DOHH2 (cell line): ENCODE results near the gene FUT8.

Source experiments
- H3F3A ChIP-seq: fragments of 200-600 bp; sonication (generic), shearing (Covaris generic); 2 replicates; pipeline ENCODE4 v1.6.0; 2016; ENCODE audit warnings: antibody characterized with exemption, mild to moderate bottlenecking; ENCODE audit not compliant: control insufficient read depth, insufficient read depth
- H3K27ac ChIP-seq: fragments of 200-600 bp; sonication (generic); 2 replicates; pipeline ENCODE4 v1.5.1; 2014; ENCODE audit warnings: low read depth, mild to moderate bottlenecking, low read length, moderate library complexity
- H3K27me3 ChIP-seq: fragments of 200-600 bp; sonication (generic); 2 replicates; pipeline ENCODE4 v1.6.1; 2014; ENCODE audit warnings: mild to moderate bottlenecking, low read length, mixed read lengths; ENCODE audit not compliant: control insufficient read depth
- H3K36me3 ChIP-seq: fragments of 200-600 bp; sonication (generic); 2 replicates; pipeline ENCODE4 v1.6.1; 2014; ENCODE audit warnings: mild to moderate bottlenecking, low read length, moderate library complexity, mixed read lengths; ENCODE audit not compliant: control insufficient read depth
- H3K4me1 ChIP-seq: fragments of 200-600 bp; sonication (generic); 2 replicates; pipeline ENCODE4 v1.6.1; 2014; ENCODE audit warnings: mild to moderate bottlenecking, low read length, mixed read lengths; ENCODE audit not compliant: control insufficient read depth
- H3K4me2 ChIP-seq: fragments of 200-600 bp; sonication (generic); 2 replicates; pipeline ENCODE4 v1.6.0; 2014; ENCODE audit warnings: mild to moderate bottlenecking, low read length, moderate library complexity
- H3K4me3 ChIP-seq: fragments of 200-600 bp; sonication (generic); 2 replicates; pipeline ENCODE4 v1.5.1; 2014; ENCODE audit warnings: mild to moderate bottlenecking, low read length, mixed read lengths
- H3K79me2 ChIP-seq: fragments of 200-600 bp; sonication (generic); 2 replicates; pipeline ENCODE4 v1.6.1; 2014; ENCODE audit warnings: mild to moderate bottlenecking, low read length, mixed read lengths; ENCODE audit not compliant: control insufficient read depth
- H3K9me2 ChIP-seq: fragments of 200-600 bp; sonication (generic); replicated peaks from 2 replicates; pipeline ENCODE4 v1.6.1; 2014; ENCODE audit warnings: mild to moderate bottlenecking, low read length, mixed read lengths; ENCODE audit not compliant: control insufficient read depth
- H3K9me3 ChIP-seq: fragments of 200-600 bp; sonication (generic); 2 replicates; pipeline ENCODE4 v1.6.1; 2014; ENCODE audit warnings: antibody characterized with exemption, low read length, mixed read lengths; ENCODE audit not compliant: control insufficient read depth, insufficient read depth
- H4K20me1 ChIP-seq: fragments of 200-600 bp; sonication (generic); 2 replicates; pipeline ENCODE4 v1.6.0; 2014; ENCODE audit warnings: low read depth, mild to moderate bottlenecking, antibody characterized with exemption, low read length, moderate library complexity; ENCODE audit not compliant: control insufficient read depth, insufficient read depth
- EZH2phosphoT487 ChIP-seq: fragments of 200-600 bp; sonication (generic); IDR thresholded peaks from 2 replicates; pipeline ENCODE4 v1.6.1; 2017; ENCODE audit warnings: borderline replicate concordance, mild to moderate bottlenecking, antibody characterized with exemption, low read length, moderate library complexity, mixed read lengths
- TF ChIP-seq, protein P1 (sequence below): fragments of 200-600 bp; sonication (generic); IDR thresholded peaks from one replicate; pipeline ENCODE4 v1.5.1; 2014; ENCODE audit warnings: antibody characterized with exemption, mild to moderate bottlenecking, low read depth, low read length; ENCODE audit not compliant: poor library complexity, severe bottlenecking

Gene FUT8

GRCh38 chr14:65373671-65374039, 38.9 kb upstream of the FUT8 start:
- TF ChIP-seq, protein P1, sequence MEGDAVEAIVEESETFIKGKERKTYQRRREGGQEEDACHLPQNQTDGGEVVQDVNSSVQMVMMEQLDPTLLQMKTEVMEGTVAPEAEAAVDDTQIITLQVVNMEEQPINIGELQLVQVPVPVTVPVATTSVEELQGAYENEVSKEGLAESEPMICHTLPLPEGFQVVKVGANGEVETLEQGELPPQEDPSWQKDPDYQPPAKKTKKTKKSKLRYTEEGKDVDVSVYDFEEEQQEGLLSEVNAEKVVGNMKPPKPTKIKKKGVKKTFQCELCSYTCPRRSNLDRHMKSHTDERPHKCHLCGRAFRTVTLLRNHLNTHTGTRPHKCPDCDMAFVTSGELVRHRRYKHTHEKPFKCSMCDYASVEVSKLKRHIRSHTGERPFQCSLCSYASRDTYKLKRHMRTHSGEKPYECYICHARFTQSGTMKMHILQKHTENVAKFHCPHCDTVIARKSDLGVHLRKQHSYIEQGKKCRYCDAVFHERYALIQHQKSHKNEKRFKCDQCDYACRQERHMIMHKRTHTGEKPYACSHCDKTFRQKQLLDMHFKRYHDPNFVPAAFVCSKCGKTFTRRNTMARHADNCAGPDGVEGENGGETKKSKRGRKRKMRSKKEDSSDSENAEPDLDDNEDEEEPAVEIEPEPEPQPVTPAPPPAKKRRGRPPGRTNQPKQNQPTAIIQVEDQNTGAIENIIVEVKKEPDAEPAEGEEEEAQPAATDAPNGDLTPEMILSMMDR, result no peak
- no peak for TF ChIP-seq EZH2phosphoT487

GRCh38 chr14:65377576-65377975, 35.0 kb upstream of the FUT8 start:
- no peaks in the 10 kb centered on the region for H3K36me3 ChIP-seq
- peaks cover 8% of the 10 kb centered on the region; the same call in 1 of the 2 replicates for H3K9me3 ChIP-seq
- no peaks in the 10 kb centered on the region for H3K9me2 ChIP-seq
- TF ChIP-seq EZH2phosphoT487, result no peak
- TF ChIP-seq, protein P1, result no peak
- peak overlapping the region; percentile 27 for H3K4me3 ChIP-seq
- H4K20me1 ChIP-seq, result no peaks in the 10 kb centered on the region
- peaks cover 24% of the 10 kb centered on the region for H3K4me1 ChIP-seq
- H3K79me2 ChIP-seq, result no peaks in the 10 kb centered on the region
- H3F3A ChIP-seq, result 0 out of 2 replicates have a peak, but pooled peaks cover 5% of the 10 kb centered on the region
- H3K27ac ChIP-seq, result peak overlapping the region; percentile 14; the same call in 1 of the 2 replicates
- peak overlapping the region; percentile 51 for H3K4me2 ChIP-seq
- H3K27me3 ChIP-seq, result no peaks in the 10 kb centered on the region

More at GRCh38 chr14:65373671-65374039, 38.9 kb upstream of the FUT8 start:
- Histone ChIP-seq H3K9me3 (no peaks in the 10 kb centered on the region), H3K36me3 (no peaks in the 10 kb centered on the region), H3K9me2 (no peaks in the 10 kb centered on the region), H4K20me1 (no peaks in the 10 kb centered on the region), H3K27ac (no peak overlapping the region), H3K79me2 (no peaks in the 10 kb centered on the region), H3K27me3 (no peaks in the 10 kb centered on the region), H3K4me2 (no peak overlapping the region), H3F3A (no peaks in the 10 kb centered on the region), H3K4me1 (peaks cover 28% of the 10 kb centered on the region), H3K4me3 (no peak overlapping the region)

GRCh38 chr14:65382586-65382985, 29.9 kb upstream of the FUT8 start:
- Histone ChIP-seq H3K4me3 (no peak overlapping the region), H4K20me1 (no peaks in the 10 kb centered on the region), H3F3A (0 out of 2 replicates have a peak, but pooled peaks cover 5% of the 10 kb centered on the region), H3K79me2 (no peaks in the 10 kb centered on the region), H3K27me3 (no peaks in the 10 kb centered on the region), H3K9me3 (peaks cover 8% of the 10 kb centered on the region; the same call in 1 of the 2 replicates), H3K27ac (no peak overlapping the region), H3K9me2 (no peaks in the 10 kb centered on the region), H3K36me3 (no peaks in the 10 kb centered on the region), H3K4me1 (peaks cover 36% of the 10 kb centered on the region), H3K4me2 (no peak overlapping the region)
- TF ChIP-seq, protein P1, result no peak
- no peak for TF ChIP-seq EZH2phosphoT487
